Chondrocyte (in vitro differentiated cells): ENCODE data around the gene PPM1K. TPM values are rescaled to one million over a fixed set of nuclear protein-coding genes. Genes with fewer than 3 reads are reported as not detected.

Source experiments
- DNase-seq: peaks from one replicate; pipeline ENCODE4 v3.0.0; 2021; ENCODE audit warnings: mixed read lengths, low spot score
- H3K27ac Mint-ChIP-seq: one replicate; pipeline ENCODE4 v1.8.0; 2021; ENCODE audit warnings: mild to moderate bottlenecking, moderate library complexity, mixed read lengths; ENCODE audit not compliant: unreplicated experiment
- H3K27me3 Mint-ChIP-seq: 2 replicates; pipeline ENCODE4 v1.8.0; 2021; ENCODE audit warnings: low read depth, mixed read lengths
- H3K36me3 Mint-ChIP-seq: 2 replicates; pipeline ENCODE4 v1.8.0; 2021; ENCODE audit warnings: low read depth, mixed read lengths
- H3K4me1 Mint-ChIP-seq: 2 replicates; pipeline ENCODE4 v1.8.0; 2021; ENCODE audit warnings: low read depth, mild to moderate bottlenecking, mixed read lengths
- H3K4me3 Mint-ChIP-seq: one replicate; pipeline ENCODE4 v1.8.0; 2021; ENCODE audit warnings: mild to moderate bottlenecking, moderate library complexity, mixed read lengths; ENCODE audit not compliant: unreplicated experiment
- H3K9me3 Mint-ChIP-seq: 2 replicates; pipeline ENCODE4 v1.8.0; 2021; ENCODE audit warnings: low read depth, mixed read lengths
- CTCF ChIP-seq: fragments of 200-600 bp; sonication (generic); IDR thresholded peaks from 2 replicates; pipeline ENCODE4 v1.5.0; 2021; ENCODE audit warnings: antibody characterized with exemption, mild to moderate bottlenecking, moderate library complexity
- total RNA-seq: library from RNA; stranded (reverse); gene quantifications from 3 replicates; pipeline ENCODE4 v1.2.1, GENCODE V29; 2021

The PPM1K gene
- total RNA-seq, 1 donor from 2014 or later = 17.0 TPM

DNA sequence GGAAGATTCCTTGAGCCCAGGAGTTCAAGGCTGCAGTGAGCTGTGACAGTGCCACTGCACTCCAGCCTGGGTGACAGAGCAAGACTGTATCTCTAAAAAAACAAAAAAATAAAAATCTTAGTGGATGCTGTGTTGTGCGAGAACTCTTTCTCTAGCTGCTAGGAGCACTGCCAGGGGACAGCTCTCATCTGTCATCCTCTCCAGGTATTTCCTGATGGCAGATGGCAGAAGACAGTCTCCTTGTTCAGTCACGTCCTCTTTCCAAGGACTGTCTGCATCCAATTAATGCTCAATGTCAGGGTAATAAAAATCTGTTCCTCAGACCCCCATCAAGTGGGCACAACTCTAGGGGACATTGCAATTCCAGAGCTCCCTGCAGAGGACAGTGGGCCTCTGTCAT, 29.2 kb downstream of the PPM1K start:
- H3K4me3 Mint-ChIP-seq = no peak overlapping the region
- DNase-seq = no peak
- H3K4me1 Mint-ChIP-seq = no peaks in the 10 kb centered on the region
- H3K9me3 Mint-ChIP-seq = no peaks in the 10 kb centered on the region
- no peak for TF ChIP-seq CTCF
- no peak overlapping the region for H3K27ac Mint-ChIP-seq
- H3K27me3 Mint-ChIP-seq = no peaks in the 10 kb centered on the region
- H3K36me3 Mint-ChIP-seq = no peaks in the 10 kb centered on the region

DNA sequence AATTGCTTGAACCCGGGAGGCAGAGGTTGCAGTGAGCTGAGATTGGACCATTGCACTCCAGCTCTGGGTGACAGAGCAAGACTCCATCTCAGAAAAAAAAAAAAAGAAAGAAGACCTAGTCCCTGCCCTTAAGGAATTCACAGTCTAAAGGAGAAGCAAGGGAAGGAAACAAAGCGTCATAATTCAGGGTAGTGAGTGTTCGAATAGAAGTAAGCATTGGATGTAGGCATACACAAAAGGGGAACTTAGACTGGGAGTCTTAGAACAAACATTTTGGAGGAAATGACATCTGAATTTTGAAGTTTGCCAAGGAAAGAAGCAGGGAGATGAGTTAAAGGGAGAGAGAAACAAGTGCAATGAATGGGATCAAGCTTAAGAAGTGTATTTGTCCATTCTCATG, 32.4 kb downstream of the PPM1K start:
- Mint-ChIP-seq H3K4me3 (no peak overlapping the region), H3K27me3 (no peaks in the 10 kb centered on the region), H3K36me3 (no peaks in the 10 kb centered on the region), H3K4me1 (no peaks in the 10 kb centered on the region), H3K9me3 (no peaks in the 10 kb centered on the region), H3K27ac (no peak overlapping the region)
- DNase-seq = no peak
- no peak for TF ChIP-seq CTCF

- Mint-ChIP-seq H3K27ac (no peak overlapping the region), H3K4me1 (no peaks in the 10 kb centered on the region), H3K27me3 (no peaks in the 10 kb centered on the region), H3K4me3 (no peak overlapping the region), H3K36me3 (no peaks in the 10 kb centered on the region), H3K9me3 (no peaks in the 10 kb centered on the region)
- no peak for DNase-seq
- TF ChIP-seq CTCF = no peak
Measured at GRCh38 chr4:88247148-88247547, 37.2 kb downstream of the PPM1K start.

DNA sequence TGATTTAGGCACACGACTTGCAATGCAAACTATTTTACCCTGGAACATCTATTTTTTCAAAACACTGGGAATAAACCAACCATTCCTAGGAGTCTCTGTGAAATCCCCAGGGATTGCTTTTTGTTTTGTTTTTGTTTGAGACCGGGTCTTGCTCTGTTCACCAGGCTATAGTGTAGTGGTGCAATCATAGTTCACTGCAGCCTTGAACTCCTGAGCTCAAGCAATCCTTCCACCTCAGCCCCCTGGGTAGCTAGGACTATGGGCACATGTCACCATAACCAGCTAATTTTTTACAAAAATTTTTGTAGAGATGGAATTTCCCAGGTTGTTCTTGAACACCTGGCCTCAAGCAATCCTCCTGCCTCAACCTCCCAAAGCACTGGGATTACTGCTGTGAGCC, 37.8 kb downstream of the PPM1K start:
- no peak for TF ChIP-seq CTCF

GRCh38 chr4:88244816-88245579, 39.4 kb downstream of the PPM1K start:
- H3K36me3 Mint-ChIP-seq = no peaks in the 10 kb centered on the region
- no peak overlapping the region for H3K27ac Mint-ChIP-seq
- no peaks in the 10 kb centered on the region for H3K9me3 Mint-ChIP-seq
- no peaks in the 10 kb centered on the region for H3K4me1 Mint-ChIP-seq
- no peak for DNase-seq
- H3K27me3 Mint-ChIP-seq = no peaks in the 10 kb centered on the region
- TF ChIP-seq CTCF = no peak
- no peak overlapping the region for H3K4me3 Mint-ChIP-seq

More for the DNA sequence above, 37.8 kb downstream of the PPM1K start:
- Mint-ChIP-seq H3K9me3 (no peaks in the 10 kb centered on the region), H3K4me1 (no peaks in the 10 kb centered on the region), H3K27ac (no peak overlapping the region), H3K4me3 (no peak overlapping the region), H3K36me3 (no peaks in the 10 kb centered on the region), H3K27me3 (no peaks in the 10 kb centered on the region)
- no peak for DNase-seq
